G401.6 (cell line): Measurements from ENCODE around the gene ID2.

Source experiments
- FAIRE-seq: peaks from 2 replicates; lab custom pipeline; 2012; peaks lifted over from hg19 to GRCh38; lab: Jason Lieb, UNC

The ID2 gene, protein sequence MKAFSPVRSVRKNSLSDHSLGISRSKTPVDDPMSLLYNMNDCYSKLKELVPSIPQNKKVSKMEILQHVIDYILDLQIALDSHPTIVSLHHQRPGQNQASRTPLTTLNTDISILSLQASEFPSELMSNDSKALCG

DNA sequence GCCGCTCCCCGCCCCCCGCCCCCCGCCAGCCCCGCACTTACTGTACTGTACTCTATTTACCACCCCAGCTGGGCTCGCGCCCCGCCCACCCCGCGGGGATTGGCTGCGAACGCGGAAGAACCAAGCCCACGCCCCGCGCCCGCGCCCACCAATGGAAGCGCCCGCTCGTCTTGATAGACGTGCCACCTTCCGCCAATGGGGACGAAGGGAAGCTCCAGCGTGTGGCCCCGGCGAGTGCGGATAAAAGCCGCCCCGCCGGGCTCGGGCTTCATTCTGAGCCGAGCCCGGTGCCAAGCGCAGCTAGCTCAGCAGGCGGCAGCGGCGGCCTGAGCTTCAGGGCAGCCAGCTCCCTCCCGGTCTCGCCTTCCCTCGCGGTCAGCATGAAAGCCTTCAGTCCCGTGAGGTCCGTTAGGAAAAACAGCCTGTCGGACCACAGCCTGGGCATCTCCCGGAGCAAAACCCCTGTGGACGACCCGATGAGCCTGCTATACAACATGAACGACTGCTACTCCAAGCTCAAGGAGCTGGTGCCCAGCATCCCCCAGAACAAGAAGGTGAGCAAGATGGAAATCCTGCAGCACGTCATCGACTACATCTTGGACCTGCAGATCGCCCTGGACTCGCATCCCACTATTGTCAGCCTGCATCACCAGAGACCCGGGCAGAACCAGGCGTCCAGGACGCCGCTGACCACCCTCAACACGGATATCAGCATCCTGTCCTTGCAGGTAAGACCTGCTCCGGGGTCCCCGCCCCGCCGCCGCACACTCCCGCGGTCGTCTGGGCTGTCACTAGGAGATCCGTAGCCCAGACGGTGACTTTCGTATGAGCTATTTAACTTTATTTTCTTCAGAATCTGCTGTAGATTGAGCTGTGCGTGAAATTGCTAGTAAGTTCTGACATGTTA is at the start of gene ID2:
Gene ID2, plus strand, starts transcription at position 271 of the 907 bp plus-strand sequence. Its CDS starts 110 bp downstream, at position 381.
- FAIRE-seq = peak; percentile 75

DNA sequence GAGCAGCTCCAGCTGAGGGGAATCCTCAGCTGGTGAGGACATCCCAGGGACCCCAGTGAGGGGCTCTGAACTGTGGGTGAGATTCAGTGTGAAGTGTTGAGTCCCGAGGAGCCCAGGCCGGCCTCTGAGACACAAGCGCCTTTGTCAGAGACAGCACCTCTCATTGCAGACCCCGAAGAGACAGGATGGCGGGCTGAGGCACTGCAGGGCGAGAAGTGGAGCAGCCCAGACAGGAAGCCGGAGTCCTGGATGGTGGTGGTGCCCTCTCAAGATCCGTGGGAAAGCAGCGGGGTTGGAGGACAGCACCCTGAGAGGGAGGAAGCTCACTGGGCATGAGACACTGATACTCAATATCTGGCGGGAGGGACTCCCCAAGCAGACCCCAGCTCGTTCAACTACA is 49.1 kb upstream of the ID2 start:
- FAIRE-seq = no peak

DNA sequence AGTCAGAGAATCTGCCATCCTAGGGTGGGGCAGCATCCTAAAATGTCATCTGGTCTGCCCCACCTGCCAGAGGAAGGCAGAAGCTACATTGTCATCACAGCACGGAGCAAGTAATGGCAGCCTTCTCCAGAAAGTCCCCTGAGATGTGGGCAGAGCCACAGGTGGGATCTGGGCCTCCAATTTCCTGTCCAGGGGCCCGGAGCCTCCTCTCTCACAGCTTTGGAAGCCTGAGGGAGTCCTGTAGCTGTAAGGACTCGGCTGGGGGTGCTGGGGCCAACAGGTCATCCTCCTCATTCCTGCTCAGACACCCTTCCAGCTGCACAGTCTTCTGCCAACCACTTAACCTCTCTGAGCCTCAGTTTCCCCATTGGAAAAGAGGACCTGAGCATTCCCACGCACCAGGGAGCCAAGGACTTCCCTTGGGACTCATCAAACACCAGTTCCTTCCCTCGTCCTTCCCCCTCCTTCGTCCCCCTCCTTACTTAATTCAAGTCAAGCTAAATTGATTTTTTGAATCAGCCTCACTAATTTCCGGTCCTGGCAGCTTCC is 48.6 kb upstream of the ID2 start:
- FAIRE-seq = no peak

DNA sequence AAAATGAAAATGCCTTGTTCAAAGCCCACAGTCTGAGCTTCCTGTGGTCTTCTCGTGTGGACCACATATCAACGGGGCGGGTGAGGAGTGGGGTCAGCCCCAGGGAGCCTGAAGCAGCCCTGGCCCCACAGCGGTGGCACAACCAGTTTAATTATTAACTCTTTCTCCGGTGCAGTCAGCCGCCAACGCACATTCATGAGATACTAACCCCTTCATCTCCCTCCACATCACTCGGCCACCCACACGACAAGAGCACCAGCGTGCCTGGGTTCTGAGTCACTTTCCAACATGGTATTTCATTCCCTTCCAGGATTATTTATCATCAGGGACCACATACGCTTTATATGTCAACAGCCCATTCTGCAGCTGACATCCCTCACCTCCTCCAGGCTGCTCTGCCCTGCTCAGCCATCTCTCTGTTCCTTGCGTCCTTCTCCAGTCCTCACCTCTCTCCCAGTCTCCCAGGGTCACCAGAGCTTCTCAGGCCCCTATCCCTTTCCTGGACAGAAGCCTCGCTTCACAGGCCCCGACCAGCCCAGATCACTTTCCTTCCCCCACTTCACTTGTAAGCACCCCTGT is 48.0 kb upstream of the ID2 start:
- FAIRE-seq = no peak

DNA sequence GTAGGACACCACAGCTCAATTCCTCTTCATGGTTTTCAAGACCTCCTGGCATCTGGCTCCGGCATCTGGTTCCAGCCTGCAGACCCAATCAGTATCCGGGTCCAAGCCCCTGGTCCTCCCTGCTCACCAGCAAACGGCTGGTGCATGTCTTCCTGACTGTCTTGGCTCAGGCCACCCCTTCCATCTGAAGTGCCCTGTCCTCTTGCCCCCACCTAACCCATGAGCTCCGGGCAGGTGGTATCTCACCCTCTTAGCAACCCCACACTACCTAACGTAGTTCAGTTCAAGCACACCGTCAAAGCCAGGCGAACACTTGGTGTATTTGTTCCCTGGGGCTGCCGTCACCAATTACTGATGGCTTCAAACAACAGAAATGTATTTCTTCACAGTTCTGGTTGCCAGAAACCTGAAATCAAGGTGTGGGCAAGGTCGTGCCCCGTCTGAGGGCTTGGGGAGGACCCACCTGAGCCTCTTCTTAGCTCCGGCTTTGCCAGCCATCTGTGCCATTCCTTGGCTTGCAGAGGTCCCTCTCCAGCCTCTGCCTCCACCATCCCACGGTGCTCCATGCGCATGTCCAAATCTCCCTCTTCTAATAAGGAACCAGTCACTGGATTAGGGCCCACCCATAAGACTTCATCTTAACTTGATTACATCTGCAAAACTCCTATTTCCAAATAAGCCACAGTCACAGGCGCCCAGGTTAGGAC is 47.2 kb upstream of the ID2 start:
- FAIRE-seq = no peak

DNA sequence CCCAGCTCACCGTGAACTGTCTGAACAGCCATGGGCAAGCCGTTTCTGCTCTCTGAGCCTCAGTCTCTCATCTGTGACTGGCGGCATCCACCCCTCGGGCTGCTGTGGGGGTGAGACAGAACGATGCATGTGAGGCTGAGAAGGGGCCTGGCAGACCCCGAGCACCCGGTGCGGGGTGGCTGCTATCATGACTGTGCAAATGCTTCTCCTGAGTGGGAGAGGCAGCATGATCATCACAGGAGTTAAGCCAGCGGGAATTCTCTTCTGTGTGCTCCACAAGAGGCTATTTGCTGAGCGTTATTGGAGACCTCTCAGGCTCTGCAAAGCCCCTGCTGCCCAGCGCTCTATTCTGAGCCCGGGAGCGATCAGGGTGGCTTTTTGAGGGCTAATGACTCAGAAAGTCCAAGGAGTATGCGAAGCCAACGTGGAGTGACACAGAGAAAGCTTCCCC is 45.8 kb upstream of the ID2 start:
- no peak for FAIRE-seq

DNA sequence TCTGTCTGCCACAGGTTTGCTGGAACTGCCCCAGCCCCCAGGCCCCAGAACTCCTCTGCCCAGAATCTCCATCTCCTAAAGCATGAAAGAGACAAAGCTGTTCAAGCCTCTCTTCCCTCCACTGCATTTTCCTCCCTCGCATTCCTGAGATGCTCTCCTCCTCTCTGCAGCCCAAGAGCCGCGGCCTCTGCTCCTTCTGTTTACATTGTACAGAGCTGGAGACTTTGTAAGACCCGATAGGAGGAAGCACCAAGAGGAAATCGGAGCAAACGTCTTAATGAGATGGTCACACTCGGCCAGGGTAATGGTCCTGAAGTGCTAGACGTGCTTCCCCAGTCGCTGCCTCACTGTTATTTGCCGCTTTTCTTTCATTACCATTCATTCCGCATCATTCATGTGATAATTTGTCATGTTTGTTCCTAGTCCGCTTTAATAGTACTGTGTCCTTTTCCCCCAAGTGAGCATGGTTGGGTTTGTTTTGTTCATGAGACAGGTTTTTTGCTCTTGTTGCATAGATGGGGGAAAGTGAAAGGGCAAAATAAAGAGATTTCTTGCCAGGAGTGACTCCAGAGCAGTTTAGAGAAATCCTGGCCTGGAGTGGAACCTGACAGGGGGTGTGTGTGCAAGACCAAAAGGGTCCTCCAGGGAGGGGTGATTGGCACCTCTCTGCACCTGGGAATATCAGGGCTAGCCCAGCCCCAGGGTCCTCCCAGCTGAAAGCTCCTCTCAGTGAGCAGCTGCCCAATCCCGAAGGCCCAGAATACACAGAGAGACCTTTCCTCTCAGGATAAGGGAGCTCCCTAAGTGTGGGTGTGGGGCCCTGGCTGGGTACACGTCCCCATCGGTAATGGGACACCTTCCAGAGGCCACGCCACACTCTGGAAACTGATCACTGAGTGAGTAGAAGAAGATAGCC is 44.9 kb upstream of the ID2 start:
- FAIRE-seq = no peak

DNA sequence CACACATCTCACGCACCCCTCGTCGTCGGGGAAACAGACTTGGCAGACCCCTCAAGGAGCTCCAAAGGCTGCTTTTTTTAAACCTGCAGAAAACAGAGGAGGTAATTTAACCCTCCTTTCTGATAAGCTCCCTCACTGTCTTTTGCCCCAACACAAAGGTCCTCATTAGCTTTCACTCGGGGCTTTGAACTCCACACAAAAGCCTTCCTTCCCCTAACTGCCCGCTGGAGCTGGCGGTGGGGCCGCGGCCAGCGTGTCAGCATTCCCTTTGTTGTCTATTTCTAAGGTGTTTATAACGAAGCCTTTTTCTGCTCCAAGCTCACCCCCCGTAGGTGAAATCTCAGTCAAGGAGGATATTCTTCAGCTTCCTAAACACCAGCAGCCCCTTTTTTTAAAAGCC is 43.5 kb upstream of the ID2 start:
- no peak for FAIRE-seq

DNA sequence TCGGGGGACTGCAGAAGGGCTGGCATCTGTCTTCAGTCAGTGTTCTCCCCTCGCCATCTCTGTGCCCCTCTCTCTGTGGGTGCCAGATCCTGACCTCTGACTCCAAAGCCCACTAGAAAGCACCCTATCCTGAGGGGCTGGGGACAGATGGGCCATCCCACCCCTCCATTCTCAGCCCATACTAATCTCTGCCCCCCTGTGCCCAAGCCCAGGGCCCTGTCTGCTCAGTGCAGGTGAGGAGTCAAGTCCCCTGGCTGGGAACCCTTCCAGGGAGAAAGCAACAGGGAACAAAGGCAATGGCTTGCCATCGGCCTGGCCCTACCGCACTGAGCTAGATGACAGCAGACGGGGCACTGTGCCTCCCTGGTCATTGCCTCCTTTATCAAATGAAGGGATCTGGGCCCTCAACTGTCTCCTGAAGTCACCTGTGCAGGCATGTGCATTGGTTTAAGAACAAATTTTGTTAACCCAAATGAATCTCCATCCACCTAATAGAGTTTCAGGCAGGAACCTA is 42.7 kb upstream of the ID2 start:
- FAIRE-seq = no peak

DNA sequence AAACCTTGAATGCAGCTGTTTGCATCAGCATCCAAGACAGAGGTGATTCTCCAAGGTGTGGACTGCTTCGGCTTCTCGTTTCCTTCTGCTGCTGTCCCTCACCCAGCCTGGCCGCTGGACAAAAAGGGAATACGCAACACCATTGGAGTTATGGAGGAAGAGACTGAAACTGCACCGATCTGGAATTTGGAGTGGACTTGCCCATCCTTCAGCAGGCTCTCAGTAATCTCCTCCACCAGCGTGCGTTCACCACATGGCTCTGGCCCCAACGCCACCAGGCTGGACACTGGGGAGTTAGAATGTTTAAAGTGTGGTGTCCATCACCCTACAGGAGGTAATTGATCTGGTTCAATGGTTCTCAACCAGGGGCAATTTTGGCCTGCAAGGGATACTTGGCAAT is 41.4 kb upstream of the ID2 start:
- FAIRE-seq = no peak

DNA sequence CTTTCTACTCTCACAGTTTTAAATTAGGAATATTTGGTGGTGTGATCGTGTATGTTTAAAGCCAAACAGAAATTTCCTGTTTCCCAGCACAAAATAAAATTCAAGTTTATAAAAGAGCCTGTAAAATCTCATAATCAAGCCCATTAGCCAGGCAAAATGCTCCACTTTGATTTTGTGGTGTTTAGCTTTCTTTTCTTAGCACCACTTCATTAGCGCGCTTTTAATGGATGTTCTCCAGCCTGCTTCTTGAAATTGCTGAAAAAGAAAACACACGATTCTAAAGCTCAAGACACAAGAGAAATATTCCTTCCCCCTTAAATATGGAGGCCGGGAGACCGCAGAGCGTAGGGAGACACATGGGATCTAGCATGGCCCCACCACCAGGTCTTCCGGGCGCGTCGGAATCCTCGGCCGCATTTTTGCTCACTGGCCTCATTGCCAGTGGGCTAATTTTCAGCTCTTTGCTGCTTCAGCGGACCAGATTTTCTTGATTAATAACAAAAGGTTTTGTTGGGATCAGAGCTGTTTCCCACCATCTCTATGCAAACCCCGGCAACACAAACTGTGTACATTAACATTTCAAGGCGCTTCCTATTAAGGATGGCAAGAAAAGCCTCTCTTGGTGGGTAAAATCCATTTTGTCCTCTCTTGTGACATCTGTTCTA is 40.4 kb upstream of the ID2 start:
- no peak for FAIRE-seq

DNA sequence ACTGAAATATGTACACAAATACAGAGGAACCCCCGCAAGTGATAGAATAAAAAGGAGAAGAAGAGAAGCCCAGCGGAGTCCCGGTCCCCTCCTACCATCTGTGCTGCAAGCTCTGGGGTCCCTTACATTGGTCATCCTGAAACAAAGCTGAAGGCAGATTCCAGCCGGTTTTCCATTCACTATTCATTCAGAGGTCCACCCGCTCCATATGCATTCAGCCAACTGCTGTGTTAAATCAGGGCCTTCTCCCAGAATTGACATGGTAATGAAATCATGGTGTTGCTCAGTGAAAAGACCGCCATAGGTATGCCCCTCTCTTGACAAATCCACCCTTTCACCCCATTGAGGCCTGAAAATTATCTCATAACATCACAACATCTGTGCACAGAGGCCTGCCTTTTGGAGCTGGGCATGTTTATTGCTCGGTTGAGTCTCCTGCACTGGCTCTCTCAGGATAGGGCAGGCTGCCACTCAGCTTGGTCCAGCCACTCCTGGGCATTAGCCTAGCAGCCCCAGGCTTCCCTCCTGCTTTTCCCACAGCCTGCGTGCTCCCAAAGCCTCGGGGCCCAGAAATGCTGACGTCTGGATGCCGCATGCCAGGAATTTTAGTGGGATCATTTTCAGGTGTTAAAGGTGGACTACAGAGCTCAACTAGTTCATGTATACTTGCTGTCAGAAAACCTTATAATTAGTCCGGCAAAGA is 39.3 kb upstream of the ID2 start:
- no peak for FAIRE-seq

DNA sequence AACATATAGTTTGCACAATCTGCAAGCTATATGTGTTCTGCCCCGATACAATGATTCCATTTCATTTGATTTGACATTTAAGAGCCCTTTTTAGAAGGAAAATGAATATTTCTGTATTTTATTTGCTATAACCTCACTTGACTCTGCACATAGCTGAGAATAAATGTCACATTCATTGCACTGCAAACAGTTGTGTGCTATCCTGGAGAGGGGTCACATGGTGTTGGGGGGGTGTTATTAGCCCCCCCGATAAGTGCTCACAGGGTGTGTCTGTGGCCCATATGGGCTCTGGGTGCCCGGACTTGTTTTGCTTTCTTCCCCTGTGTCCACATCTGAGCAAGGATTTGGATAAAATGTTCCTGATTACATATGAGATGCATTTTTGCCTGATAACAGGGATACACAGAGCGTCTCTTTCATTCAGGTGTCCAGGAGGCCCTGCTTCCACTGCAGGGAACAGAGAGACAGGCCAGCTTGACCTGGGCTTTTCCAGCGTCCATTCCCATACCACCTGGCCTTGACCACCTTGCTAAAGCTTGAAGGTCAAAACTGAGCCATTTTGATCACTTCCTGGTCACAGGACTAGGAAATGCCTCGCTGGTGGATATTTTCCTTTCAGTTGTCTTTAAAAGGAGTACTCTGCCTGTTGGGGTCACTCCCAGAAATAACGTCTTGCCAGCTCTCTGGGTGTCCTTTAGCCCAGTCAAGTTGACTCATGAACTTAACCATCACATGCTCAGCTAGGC is 38.4 kb upstream of the ID2 start:
- no peak for FAIRE-seq

DNA sequence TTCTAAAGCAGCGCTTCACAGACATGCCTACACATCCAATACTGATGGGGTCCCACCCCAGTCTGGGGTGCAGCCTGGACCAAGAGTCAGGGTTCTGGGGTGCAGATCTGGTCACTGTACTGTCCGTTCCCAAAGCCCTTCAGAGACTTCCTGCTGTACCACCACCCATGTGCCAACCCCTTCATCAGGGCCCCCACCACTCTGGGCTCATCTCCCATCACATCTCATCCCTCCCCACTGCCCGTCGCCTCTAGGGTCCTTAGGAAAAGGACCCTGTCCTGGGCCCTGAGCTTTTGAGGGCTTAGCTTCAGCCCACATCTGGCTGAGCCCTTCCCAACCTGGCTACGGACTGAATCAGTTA is 37.9 kb upstream of the ID2 start:
- FAIRE-seq = no peak

DNA sequence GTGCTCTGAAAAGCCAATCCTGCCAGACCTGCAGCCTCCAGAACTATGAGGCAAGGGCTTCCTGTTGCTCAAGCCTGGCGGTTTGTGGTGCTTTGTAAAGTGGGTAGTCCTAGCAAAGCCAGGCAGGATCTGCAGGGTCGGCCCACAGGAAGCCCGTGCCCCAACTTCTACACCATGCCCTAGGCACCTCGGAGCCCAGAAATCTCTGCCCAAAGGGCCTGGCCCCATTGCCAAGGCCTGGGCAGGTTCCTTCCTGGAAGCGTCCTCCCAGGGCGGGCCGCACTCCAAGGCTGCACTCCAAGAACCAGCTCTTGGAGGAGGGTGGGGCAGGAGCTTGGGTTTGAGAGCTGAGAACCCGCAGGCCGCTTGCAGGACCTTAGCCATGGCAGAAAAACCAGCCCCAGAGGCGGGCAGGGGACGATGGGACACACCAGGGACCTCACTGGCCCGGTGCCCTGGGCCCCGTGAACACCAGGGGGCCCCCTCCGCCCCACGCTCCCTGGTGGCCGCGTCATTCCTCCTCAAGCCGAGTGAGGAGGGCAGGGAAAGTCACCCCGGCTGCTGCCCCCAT is 37.2 kb upstream of the ID2 start:
- no peak for FAIRE-seq

DNA sequence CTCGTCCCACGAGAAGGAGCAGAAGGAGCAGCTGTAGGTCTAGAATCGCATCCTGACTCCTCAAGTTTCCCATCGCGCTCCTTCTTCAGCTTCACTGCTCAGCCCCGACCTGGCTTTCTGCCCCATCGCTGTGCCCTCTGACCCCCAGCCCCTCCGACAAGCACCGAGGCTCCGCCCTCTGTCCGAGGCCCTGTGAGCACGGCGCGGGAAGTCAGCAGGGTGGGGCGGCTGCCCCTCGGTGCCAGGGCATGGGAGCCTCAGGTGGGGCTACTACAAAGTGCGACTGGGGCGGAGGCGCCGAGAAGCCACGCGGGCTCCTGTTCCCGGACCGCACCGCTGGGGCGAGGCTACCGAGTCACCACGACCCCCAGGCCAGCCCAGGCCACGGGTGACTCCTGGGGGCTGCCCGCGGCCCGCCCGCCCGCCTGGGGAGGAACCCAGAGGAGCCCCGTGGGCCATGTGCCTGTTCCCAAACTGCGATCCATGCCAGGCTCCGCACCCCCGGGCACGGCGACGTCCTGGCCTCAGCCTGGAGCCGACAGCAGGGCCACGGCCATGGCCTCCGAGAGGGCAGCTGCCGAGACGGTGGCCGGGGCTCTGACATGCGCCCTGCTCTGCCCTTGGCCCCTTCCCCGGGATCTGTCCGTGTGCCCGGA is 36.6 kb upstream of the ID2 start:
- FAIRE-seq = no peak

DNA sequence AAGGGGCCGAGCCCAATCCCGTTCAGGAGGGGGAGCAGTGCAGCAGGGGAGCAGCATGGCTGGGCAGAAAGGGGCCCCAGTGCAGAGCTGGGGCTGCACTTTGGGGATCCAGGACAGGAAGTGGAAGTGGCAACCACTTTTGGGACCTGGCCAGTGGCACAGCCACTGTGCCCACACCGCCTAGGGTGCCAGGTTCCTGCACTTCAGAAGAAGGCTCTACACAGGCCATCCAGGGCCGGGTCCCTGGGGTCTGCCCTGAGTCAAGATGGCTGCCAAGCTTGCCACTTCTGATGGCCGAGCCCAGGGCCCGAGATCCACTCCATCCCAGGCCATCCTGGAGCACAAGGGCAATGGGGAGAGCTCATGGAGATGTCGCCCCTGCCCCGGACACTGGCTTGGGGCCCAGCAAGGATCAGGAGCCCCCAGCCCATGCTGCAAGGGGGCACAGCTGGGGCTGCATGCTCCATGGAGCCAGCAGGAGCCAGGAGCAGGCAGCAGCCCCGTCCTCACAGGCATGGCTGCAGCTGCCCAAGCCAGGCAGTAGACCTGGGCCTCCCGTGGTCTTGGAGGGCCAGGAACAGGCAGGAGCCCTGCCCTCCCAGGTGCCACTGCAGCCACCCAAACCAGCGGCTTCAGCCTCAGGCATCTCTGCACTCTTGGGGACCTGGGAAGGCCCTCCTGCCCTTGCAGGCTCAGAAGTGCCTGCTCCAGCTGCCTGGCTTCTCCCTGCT is 35.0 kb upstream of the ID2 start:
- no peak for FAIRE-seq

DNA sequence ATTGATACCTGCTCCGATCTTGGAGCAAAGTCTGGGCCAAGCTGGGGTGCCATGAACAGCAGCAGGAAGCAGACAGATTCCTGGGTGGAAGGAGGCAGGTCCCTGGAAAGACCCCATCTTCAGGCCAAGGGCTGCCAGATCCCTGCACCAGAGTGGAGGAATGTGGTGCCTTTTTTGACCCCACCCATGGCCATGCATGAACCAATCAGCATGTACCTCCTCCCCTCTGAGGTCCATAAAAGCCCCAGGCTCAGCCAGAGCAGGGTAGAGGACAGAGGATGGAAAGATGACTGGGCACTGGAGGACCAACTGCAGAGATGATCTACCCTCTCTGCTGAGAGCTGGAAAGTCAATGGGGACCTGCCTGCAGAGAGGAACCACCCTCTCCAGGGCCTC is 34.4 kb upstream of the ID2 start:
- no peak for FAIRE-seq
